Kidney (tissue), 14 donors: Measurements from ENCODE around the gene IRGC. TPM values are rescaled to one million over a fixed set of nuclear protein-coding genes. Genes with fewer than 3 reads are reported as not detected.
"Not testable (repeated sequence)": the region's sequence is repeated elsewhere in the genome, so short reads cannot be mapped to it uniquely, and the experiment has no call there.

ENCODE experiments used
- DNase-seq, 5 donors: peaks; one replicate each; pipeline ENCODE4 v3.0.0-alpha.2; 2013 to 2020
- FAIRE-seq: peaks from 2 replicates; lab custom pipeline; 2012; peaks lifted over from hg19 to GRCh38; lab: Jason Lieb, UNC
- H3K27ac ChIP-seq, 2 donors: one replicate each; pipeline ENCODE4 v1.7.0; 2013; ENCODE audit warnings: low read depth in 2 of 2, low read length in 2 of 2, inconsistent platforms in 1 of 2
- H3K27me3 ChIP-seq: one replicate; pipeline ENCODE4 v1.7.1; 2013; ENCODE audit warnings: low read length, inconsistent platforms; ENCODE audit not compliant: control insufficient read depth, insufficient read depth
- H3K36me3 ChIP-seq, 3 donors: one replicate each; pipeline versions ENCODE4 v1.7.0 to v1.7.1; 2013; ENCODE audit warnings: low read length in 3 of 3, control low read depth in 1 of 3, inconsistent platforms in 1 of 3; ENCODE audit not compliant: insufficient read depth in 3 of 3, control insufficient read depth in 2 of 3
- H3K4me1 ChIP-seq, 3 donors: one replicate each; pipeline versions ENCODE4 v1.7.0 to v1.7.1; 2013; ENCODE audit warnings: low read length in 3 of 3, inconsistent platforms in 1 of 3, low read depth in 1 of 3; ENCODE audit not compliant: control insufficient read depth in 2 of 3, insufficient read depth in 2 of 3
- H3K4me3 ChIP-seq, 3 donors: one replicate each; pipeline versions ENCODE4 v1.7.0 to v1.8.1; 2013; ENCODE audit warnings: low read length in 3 of 3, control low read depth in 1 of 3, inconsistent platforms in 1 of 3
- H3K9ac ChIP-seq, 3 donors: one replicate each; pipeline versions ENCODE4 v1.7.0 to v1.7.1; 2013; ENCODE audit warnings: low read length in 3 of 3, control low read depth in 1 of 3, inconsistent platforms in 1 of 3
- H3K9me3 ChIP-seq, 3 donors: one replicate each; pipeline versions ENCODE4 v1.7.0 to v1.7.1; 2013; ENCODE audit warnings: low read length in 3 of 3, control low read depth in 1 of 3, inconsistent platforms in 1 of 3; ENCODE audit not compliant: control insufficient read depth in 2 of 3, insufficient read depth in 1 of 3
- CTCF ChIP-seq: IDR thresholded peaks from 3 replicates; pipeline ENCODE4 v1.5.1; 2012; ENCODE audit warnings: mild to moderate bottlenecking, moderate library complexity, borderline replicate concordance; ENCODE audit not compliant: insufficient read depth; ENCODE audit errors: extremely low read depth
- intact Hi-C: fragments of 100-400 bp; cut with DNase I; formaldehyde crosslinking; loops from one replicate; pipeline ENCODE4 v1.11.1; 2022
- polyA plus RNA-seq: library from polyadenylated mRNA; stranded (reverse); fragments of 350-450 nt; fragmentation: Illumina TruSeq; extraction: RNeasy Lipid Tissue Mini Kit (QIAGEN cat#74804); gene quantifications from one replicate; pipeline ENCODE4 v1.2.3, GENCODE V29; 2014; ENCODE audit warnings: low read depth, low replicate concordance; ENCODE audit not compliant: insufficient read depth
- total RNA-seq: library from RNA; stranded (reverse); fragmentation: NEBNext Ultra II Directional; extraction: Animal tissue kit (Norgen Biotek cat#: 25700); gene quantifications from one replicate; pipeline ENCODE4 v1.2.1, GENCODE V29; 2021
- donor health status: control.
- donor health status: control.
- donor health status: control.
- donor health status: control.
- donor health status: control.
- donor health status: DM: yes; HTN: yes; CAD: no.
- donor health status: Normal renal cell carcinoma (clear cell type).

Gene IRGC
- total and polyA plus RNA-seq, 2 donors from 2014 or later: not detected

GRCh38 chr19:43760941-43761340, 45.1 kb downstream of the IRGC start:
- intact Hi-C loops: no loop called here

GRCh38 chr19:43762814-43763213, 46.9 kb downstream of the IRGC start:
- intact Hi-C loops: no loop called here
- Histone ChIP-seq H3K27me3 (no peaks in the 10 kb centered on the region), H3K9ac (no peak overlapping the region), H3K9me3 (no peaks in the 10 kb centered on the region), H3K4me1 (no peaks in the 10 kb centered on the region), H3K4me3 (no peak overlapping the region), H3K27ac (no peak overlapping the region), H3K36me3 (no peaks in the 10 kb centered on the region)
- no peak for TF ChIP-seq CTCF
- DNase-seq (no peak), FAIRE-seq (no peak)

More at GRCh38 chr19:43760941-43761340, 45.1 kb downstream of the IRGC start:
- TF ChIP-seq CTCF: no peak
- no peak overlapping the region for H3K9ac ChIP-seq
- no peaks in the 10 kb centered on the region for H3K4me1 ChIP-seq
- DNase-seq (no peak), FAIRE-seq (no peak)
- no peak overlapping the region for H3K27ac ChIP-seq
- no peaks in the 10 kb centered on the region for H3K27me3 ChIP-seq
- no peaks in the 10 kb centered on the region for H3K9me3 ChIP-seq
- no peaks in the 10 kb centered on the region for H3K36me3 ChIP-seq
- no peak overlapping the region for H3K4me3 ChIP-seq

- H3K9ac ChIP-seq: no peak overlapping the region
- no peak for FAIRE-seq
- no peaks in the 10 kb centered on the region for H3K36me3 ChIP-seq
- no peaks in the 10 kb centered on the region for H3K4me1 ChIP-seq
- TF ChIP-seq CTCF: no peak
- no peak for DNase-seq
- H3K4me3 ChIP-seq: no peak overlapping the region
- no peak overlapping the region for H3K27ac ChIP-seq
- intact Hi-C loops: no loop called here
- H3K9me3 ChIP-seq: no peaks in the 10 kb centered on the region
- no peaks in the 10 kb centered on the region for H3K27me3 ChIP-seq
Observed at GRCh38 chr19:43763473-43763939, 47.6 kb downstream of the IRGC start.

GRCh38 chr19:43764684-43765083, 48.8 kb downstream of the IRGC start:
- H3K9ac ChIP-seq, H3K9me3 ChIP-seq, H3K4me1 ChIP-seq, H3K4me3 ChIP-seq, H3K27ac ChIP-seq, H3K27me3 ChIP-seq, H3K36me3 ChIP-seq, intact Hi-C loops, DNase-seq, FAIRE-seq: not testable (repeated sequence)
